NCI-H226 (cell line): ENCODE data around the gene RNF141.

Experiments used
- DNase-seq: peaks from one replicate; pipeline ENCODE4 v3.0.0-alpha.2; 2015

RNF141 gene

GRCh38 chr11:10540915-10541560, at the start of gene RNF141:
Gene RNF141 (minus strand): TSS chr11:10541187. CDS start chr11:10534158, 7,029 bp downstream.
- peak; percentile 84 for DNase-seq

- DNase-seq, result no peak
Observed at GRCh38 chr11:10590218-10590915, 49.4 kb upstream of the RNF141 start.

GRCh38 chr11:10588904-10589303, 47.9 kb upstream of the RNF141 start:
- DNase-seq, result no peak

- no peak for DNase-seq
Observed at GRCh38 chr11:10587995-10588394, 47.0 kb upstream of the RNF141 start.

GRCh38 chr11:10587388-10587787, 46.4 kb upstream of the RNF141 start:
- no peak for DNase-seq

- DNase-seq, result no peak
Observed at GRCh38 chr11:10584071-10584501, 43.1 kb upstream of the RNF141 start.

GRCh38 chr11:10581481-10582019, 40.6 kb upstream of the RNF141 start:
- no peak for DNase-seq

- DNase-seq, result no peak
Observed at GRCh38 chr11:10580623-10581022, 39.6 kb upstream of the RNF141 start.

- DNase-seq, result no peak
Observed at GRCh38 chr11:10579700-10580099, 38.7 kb upstream of the RNF141 start.

GRCh38 chr11:10576035-10576398, 35.0 kb upstream of the RNF141 start:
- no peak for DNase-seq

- no peak for DNase-seq
Observed at GRCh38 chr11:10575346-10576034, 34.5 kb upstream of the RNF141 start.

- no peak for DNase-seq
Observed at GRCh38 chr11:10573556-10573955, 32.6 kb upstream of the RNF141 start.

GRCh38 chr11:10573028-10573427, 32.0 kb upstream of the RNF141 start:
- no peak for DNase-seq

- no peak for DNase-seq
Observed at GRCh38 chr11:10572533-10572932, 31.5 kb upstream of the RNF141 start.

GRCh38 chr11:10568486-10568941, 27.5 kb upstream of the RNF141 start, which contains the start of gene LYVE1:
Gene LYVE1 (minus strand): TSS chr11:10568665. CDS start chr11:10568532, 133 bp downstream.
- DNase-seq, result no peak

- DNase-seq, result no peak
Observed at GRCh38 chr11:10567446-10567845, 26.5 kb upstream of the RNF141 start.

GRCh38 chr11:10566257-10566957, 25.4 kb upstream of the RNF141 start:
- DNase-seq, result no peak

GRCh38 chr11:10565493-10565892, 24.5 kb upstream of the RNF141 start:
- no peak for DNase-seq

GRCh38 chr11:10564696-10565318, 23.8 kb upstream of the RNF141 start:
- DNase-seq, result no peak

GRCh38 chr11:10564030-10564429, 23.0 kb upstream of the RNF141 start:
- no peak for DNase-seq

GRCh38 chr11:10561947-10562346, 21.0 kb upstream of the RNF141 start:
- DNase-seq, result no peak

GRCh38 chr11:10561043-10561818, 20.2 kb upstream of the RNF141 start:
- no peak for DNase-seq
